Stimulated activated CD8-positive, alpha-beta memory T cell treated with anti-CD3 and anti-CD28 coated beads, Interleukin-15, amount 100 ng/mL, for 4 hours (primary cell): Measurements from ENCODE around the gene GDPD4.

ENCODE experiments used
- DNase-seq, 2 donors: peaks; one replicate each; pipeline ENCODE4 v3.0.0-alpha.2; 2020; ENCODE audit warnings: low read depth in 2 of 2

Gene GDPD4

GRCh38 chr11:77294040-77294439 lies 7.4 kb downstream of the GDPD4 start:
- no peak for DNase-seq

DNA sequence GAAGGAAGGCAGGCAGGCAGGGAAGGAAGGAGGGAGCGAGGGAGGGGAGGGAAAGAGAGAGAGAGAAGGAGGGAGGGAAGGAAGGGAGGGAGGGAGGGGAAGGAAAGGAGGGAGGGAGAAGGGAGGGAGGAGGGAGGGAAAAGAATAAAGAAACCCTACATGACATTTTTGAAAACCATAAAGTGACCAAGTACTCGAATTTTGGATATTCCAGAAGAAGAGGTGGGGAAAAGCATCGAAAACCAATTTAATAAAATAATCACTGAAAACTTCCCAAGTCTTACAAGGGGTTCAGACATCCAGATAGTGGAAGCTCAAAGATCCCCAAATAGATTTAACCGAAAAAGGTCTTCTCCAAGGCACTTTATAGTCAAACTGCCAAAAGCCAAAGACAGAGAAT lies 11.7 kb downstream of the GDPD4 start:
- DNase-seq: no peak

DNA sequence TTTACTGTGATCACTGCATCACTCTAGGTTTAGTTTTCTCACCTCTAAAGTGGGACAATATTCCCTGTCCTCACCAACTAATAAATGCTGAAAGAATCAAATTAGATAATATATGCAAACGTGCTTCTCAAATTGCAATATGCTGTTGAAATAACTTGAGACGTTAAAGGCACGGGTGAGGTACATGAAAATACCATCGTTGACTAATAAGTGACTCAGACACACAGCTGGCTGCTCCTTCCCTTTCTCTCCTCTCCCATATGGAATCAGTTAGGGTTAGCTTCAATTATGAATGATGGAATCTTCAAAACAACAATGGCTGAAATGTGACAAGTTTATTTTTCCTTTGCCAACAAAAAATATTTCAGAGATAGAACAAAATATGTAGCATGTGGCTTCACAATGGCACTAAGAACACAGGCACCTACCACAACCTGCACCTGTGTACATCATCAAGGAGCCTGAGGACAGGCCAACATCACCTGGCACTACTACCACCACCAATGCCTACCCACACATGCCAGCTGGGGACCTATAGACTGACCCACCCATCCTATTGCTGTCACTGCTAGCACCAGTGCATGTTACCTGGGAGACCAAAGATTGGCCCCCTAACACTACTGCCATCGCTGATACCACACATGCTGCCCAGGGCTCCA lies 13.7 kb downstream of the GDPD4 start:
- no peak for DNase-seq

DNA sequence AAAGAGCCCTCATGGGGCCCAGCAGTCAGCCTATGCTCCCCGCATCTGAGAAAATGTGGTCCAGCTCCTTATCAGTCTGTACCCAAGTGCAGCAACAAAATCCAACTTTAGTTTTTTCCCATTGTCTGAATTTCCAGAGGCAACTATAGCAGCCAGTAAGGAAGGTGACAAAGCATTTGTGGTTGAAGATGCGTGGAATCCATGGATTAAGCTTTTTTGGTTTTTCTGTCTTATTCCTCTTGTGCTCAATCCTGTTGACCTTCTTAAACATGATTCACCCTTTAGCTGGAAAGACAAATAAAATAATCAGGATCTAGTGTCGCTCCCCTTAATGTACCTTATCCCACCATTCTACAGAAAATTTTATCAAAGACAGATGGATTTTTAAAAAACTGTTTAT lies 14.3 kb downstream of the GDPD4 start:
- DNase-seq: no peak

- no peak for DNase-seq
Measured at GRCh38 chr11:77284476-77285468, 16.7 kb downstream of the GDPD4 start.

- DNase-seq: no peak
Measured at GRCh38 chr11:77283101-77283500, 18.4 kb downstream of the GDPD4 start.

- DNase-seq: no peak
Measured at GRCh38 chr11:77278595-77279506, 22.6 kb downstream of the GDPD4 start.

GRCh38 chr11:77276271-77276670 lies 25.2 kb downstream of the GDPD4 start:
- DNase-seq: no peak

GRCh38 chr11:77270921-77271320 lies 30.6 kb downstream of the GDPD4 start:
- no peak for DNase-seq

DNA sequence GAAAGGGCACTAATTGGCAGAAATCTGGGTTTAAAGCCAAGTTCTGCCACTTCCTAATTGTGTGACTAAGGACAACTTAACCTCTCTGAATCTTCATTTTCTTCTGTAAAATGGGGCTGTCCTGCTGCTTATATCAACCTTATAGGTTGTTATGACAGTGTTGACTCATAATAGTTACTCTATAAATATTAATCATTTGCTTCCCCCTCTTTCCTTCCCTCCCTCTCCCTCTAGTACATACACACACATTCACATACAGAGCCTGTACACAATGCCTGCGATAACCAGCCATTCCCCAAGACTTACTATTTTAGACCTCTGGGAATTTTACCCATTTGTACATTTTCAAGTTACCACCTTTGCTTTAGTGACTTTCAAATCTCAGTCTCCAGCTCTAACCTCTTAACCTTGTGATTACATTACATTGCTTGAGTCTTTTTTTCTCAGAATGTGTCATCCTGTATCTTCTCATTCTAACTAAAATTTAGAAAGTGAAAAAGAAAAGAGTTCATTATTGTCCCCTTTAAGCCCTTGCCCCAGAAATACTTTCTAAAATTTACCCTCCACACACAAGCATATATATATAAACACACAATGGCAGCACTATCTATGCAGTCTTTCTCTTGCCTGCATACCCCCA lies 31.9 kb downstream of the GDPD4 start:
- no peak for DNase-seq

DNA sequence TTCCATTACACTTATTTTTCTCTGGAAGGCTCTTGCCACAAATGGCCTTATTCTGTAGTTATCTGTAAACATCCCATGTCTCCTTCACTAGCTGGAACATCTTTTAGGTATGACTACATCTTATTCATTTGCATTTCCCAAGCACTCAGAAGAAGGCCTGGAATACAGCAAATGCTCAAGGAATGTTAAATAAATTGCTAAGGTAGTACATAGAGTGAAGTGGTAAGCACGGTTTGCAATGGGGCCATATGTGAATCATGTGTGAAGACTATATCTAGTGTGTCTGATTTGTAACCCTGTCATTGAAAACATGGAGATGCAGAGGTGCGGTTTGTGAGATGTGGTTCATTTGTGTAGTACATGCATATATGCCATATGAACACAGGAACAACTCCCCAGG lies 33.5 kb downstream of the GDPD4 start:
- DNase-seq: no peak

GRCh38 chr11:77266766-77267165 lies 34.7 kb downstream of the GDPD4 start:
- no peak for DNase-seq

- no peak for DNase-seq
Measured at GRCh38 chr11:77262803-77263202, 38.7 kb downstream of the GDPD4 start.

GRCh38 chr11:77259641-77260040 lies 41.8 kb downstream of the GDPD4 start:
- DNase-seq: no peak

DNA sequence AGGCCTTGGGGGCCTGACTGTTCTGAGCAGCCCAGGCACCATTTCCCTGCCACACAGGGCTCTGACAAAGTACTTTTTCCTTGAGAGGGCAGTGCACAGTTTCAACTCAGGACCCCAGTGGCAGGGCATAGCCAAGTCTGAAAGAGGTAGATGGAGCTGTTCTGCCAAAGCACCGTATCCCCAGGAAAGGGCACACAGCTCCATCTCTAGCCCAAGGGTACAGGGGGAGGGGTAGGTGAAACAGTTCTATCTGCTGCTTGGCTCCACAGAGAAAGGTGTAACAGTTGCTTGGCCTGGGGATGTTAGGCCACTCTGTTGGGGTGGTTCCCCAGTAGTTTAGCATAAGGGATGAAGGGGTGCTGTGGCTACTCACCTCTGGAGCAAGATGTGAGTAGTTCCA lies 47.8 kb downstream of the GDPD4 start:
- no peak for DNase-seq

DNA sequence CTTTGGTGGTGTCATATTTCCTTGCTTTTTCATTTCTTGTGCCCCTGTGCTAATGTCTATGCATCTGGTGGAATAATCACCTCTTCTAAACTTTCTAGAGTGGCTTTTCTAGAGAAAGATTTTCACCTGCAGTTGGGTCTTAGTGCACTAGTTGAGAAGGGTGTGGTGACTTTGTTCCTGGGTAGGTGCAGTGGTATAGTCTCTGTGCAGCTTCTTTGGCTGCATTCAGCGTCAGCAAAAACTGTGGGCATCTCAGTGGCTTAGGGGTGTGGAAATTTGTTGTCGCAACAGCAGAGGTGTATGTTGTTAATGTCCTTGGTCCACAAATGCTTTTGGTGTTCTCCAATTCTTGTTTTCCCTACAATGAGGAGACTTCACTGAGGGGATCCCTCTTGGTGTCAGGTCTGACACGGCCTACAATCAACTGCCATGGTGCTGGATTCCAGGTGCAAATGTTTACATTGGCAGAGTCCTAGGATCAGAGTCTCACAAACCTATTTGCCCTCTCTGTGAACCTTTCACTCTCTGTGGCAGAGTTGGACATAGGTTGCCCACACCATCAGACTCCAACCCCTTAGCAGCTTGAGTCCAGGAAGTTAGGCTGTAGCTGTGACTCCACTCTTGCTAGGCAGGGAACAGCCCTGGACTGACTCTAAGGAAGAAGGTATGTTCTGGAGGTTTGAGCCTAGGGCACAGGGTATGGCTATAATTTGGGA lies 48.8 kb downstream of the GDPD4 start:
- no peak for DNase-seq

DNA sequence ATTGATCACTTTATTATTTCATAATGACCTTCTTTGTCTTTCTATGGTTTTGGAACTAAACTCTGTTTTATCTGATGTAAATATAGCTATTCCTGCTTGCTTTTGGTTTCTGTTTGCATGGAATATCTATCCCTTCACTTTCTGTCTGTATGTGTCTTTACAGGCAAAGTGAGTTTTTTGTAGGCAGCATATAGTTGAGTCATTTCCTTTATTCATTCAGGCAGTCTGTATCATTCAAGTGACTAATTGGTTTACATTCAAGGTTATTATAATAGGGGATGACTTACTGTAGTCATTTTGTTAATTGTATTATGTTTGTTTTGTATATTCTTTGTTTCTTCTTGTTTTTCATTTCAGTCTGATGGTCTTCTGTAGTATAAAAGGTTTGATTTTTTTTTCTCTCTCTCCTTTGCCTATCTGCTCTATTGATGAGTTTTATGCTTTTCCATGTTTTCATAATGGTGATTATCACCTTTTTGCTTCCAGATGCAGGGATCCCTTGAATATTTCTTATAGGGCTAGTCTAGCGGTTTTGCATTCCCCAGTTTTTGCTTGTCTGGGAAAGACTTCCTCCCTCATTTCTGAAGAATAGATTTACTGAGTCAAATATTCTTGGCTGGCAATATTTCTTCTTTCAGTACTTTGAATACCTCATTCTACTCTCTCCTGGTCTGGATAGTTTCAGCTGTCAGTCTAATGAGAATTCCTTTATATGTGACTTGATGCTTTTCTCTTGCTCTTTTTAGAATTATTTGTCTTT lies 50.4 kb downstream of the GDPD4 start:
- no peak for DNase-seq

GRCh38 chr11:77249427-77249826 lies 52.1 kb downstream of the GDPD4 start:
- DNase-seq: no peak

DNA sequence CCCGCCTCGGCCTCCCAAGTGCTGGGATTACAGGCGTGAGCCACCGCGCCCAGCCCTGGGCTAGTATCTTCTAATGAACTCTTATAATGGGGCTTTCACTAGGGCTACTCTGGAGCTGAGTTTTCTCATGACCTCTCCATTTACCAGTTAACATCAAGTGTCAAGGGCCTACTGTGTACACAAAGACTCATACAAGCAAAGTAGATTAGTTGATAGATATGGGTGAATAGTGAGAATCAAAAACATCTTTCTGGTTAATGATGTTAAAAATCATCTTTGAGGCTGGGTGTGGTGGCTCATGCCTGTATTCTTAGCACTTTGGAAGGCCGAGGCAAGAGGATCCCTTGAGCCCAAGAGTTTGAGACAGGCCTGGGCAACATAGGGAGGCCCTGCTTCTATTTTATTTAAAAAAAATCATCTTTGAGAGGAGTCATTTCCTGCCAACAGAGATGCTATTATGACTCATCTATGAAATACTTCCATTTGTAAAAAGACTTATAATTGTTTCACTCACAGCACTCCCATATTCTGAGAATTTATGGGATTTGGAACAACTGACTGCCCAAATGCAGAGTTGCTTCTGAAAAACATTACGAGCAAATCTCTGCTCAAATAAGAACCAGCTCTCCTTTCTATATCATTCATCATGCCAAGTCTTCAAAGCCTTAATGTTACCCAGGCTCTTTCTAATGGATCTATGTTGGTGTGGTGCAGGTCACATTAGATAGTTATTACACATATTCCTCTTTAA lies 57.0 kb downstream of the GDPD4 start:
- no peak for DNase-seq
